Skeletal muscle tissue (tissue), 4 donors: ENCODE results near the gene ADGRG1. TPM values are rescaled to one million over a fixed set of nuclear protein-coding genes. Genes with fewer than 3 reads are reported as not detected.

Experiments
- H3K27ac ChIP-seq: one replicate; pipeline ENCODE4 v1.7.0; 2013; ENCODE audit warnings: mild to moderate bottlenecking, low read depth, low read length, inconsistent platforms
- H3K27me3 ChIP-seq, 3 donors: one replicate each; pipeline ENCODE4 v1.7.0; 2013; ENCODE audit warnings: low read length in 3 of 3; ENCODE audit not compliant: control insufficient read depth in 3 of 3, insufficient read depth in 3 of 3
- H3K36me3 ChIP-seq, 3 donors: one replicate each; pipeline ENCODE4 v1.7.0; 2013; ENCODE audit warnings: low read length in 3 of 3; ENCODE audit not compliant: control insufficient read depth in 3 of 3, insufficient read depth in 3 of 3
- H3K4me1 ChIP-seq, 3 donors: one replicate each; pipeline ENCODE4 v1.7.0; 2013; ENCODE audit warnings: low read length in 3 of 3, mild to moderate bottlenecking in 3 of 3; ENCODE audit not compliant: control insufficient read depth in 3 of 3, insufficient read depth in 3 of 3
- H3K4me3 ChIP-seq, 3 donors: one replicate each; pipeline ENCODE4 v1.7.0; 2013; ENCODE audit warnings: low read length in 3 of 3
- H3K9ac ChIP-seq, 3 donors: one replicate each; pipeline ENCODE4 v1.7.0; 2013; ENCODE audit warnings: low read length in 3 of 3, mild to moderate bottlenecking in 3 of 3, moderate library complexity in 2 of 3, low read depth in 1 of 3
- H3K9me3 ChIP-seq, 3 donors: one replicate each; pipeline ENCODE4 v1.7.0; 2013; ENCODE audit warnings: low read length in 3 of 3; ENCODE audit not compliant: control insufficient read depth in 3 of 3
- total RNA-seq: library from RNA; depleted of rRNA; stranded (reverse); fragments of >200 nt; gene quantifications from one replicate; pipeline ENCODE4 v1.2.3, GENCODE V29; 2014
- donor health status: Osteomylitis.

ADGRG1 gene
- total RNA-seq: 0.52 TPM

GRCh38 chr16:57628008-57628781 is at the start of gene ADGRG1:
Gene ADGRG1, plus strand, starts transcription at chr16:57628630. Its CDS starts 21,658 bp downstream, at chr16:57650288.
- Histone ChIP-seq H3K4me3 (peak within 1 kb of the TSS; percentile 61 to 75 (median 67)), H3K27ac (peak within 1 kb of the TSS; percentile 76), H3K36me3 (no peaks in the 10 kb centered on the region), H3K4me1 (peaks cover 7 to 31% (median 26%) of the 10 kb centered on the region in 3 donors), H3K9me3 (no peaks in the 10 kb centered on the region), H3K9ac (peak within 1 kb of the TSS; percentile 40 to 80 (median 74)), H3K27me3 (peaks cover 19 to 41% (median 34%) of the 10 kb centered on the region in 3 donors)

GRCh38 chr16:57579361-57579665 is 49.1 kb upstream of the ADGRG1 start:
- Histone ChIP-seq H3K9me3 (no peaks in the 10 kb centered on the region), H3K36me3 (no peaks in the 10 kb centered on the region), H3K27ac (no peak overlapping the region), H3K27me3 (peaks cover 4 to 31% (median 19%) of the 10 kb centered on the region in 3 donors), H3K4me1 (peaks cover 0 to 2% (median 2%) of the 10 kb centered on the region in 3 donors), H3K4me3 (no peak overlapping the region), H3K9ac (no peak overlapping the region)

DNA sequence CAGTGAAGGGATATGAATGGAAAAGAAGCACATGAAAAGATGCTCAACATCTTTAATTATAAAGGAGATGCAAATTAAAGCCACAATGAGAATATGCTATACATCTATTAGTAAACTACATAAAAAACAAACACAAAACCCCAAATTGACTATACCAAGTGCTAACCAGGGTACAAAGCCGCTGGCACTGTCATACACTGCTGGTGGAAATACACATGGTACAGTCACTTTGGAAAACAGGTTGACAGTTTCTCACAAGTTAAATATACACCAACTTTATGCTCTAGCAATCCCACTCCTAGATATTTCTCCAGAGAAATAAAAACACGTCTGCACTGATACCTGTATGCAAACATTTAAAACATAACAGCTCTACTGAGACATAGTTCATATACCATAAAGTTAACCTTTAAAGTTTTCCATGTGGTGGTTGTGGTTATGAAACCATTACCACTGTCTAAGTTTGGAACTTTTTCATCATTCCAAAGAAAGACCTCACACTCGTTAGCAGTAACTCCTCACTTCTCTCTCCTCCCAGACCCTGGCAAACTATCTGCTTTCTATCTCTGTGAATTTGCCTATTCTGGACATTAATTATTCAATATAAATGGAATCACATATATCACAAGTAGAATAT is 43.3 kb upstream of the ADGRG1 start:
- Histone ChIP-seq H3K27me3 (peaks cover 0 to 10% (median 7%) of the 10 kb centered on the region in 3 donors), H3K36me3 (no peaks in the 10 kb centered on the region), H3K4me3 (no peak overlapping the region), H3K27ac (no peak overlapping the region), H3K4me1 (no peaks in the 10 kb centered on the region), H3K9ac (no peak overlapping the region), H3K9me3 (peaks cover 0 to 2% (median 0%) of the 10 kb centered on the region in 3 donors)

DNA sequence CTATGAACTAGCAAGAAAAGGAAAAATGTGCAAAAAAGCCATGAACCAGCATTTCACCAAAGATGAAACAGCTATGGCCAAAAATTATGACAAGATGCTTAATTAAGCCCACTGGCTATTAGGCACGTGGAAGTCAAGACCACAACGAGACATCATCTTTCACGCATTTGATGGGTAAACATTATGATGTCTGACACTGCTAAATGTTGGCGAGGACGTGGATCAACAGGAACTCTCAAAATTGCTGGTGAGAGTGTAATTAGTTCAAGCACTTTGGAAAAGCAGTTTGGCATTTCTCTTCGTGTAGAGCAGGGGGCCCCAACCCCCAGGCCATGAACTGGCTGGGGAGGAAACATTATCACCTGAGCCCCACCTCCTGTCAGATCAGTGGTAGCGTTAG is 39.6 kb upstream of the ADGRG1 start:
- H3K36me3 ChIP-seq: no peaks in the 10 kb centered on the region
- no peak overlapping the region for H3K9ac ChIP-seq
- peaks cover 0 to 10% (median 0%) of the 10 kb centered on the region in 3 donors for H3K4me1 ChIP-seq

DNA sequence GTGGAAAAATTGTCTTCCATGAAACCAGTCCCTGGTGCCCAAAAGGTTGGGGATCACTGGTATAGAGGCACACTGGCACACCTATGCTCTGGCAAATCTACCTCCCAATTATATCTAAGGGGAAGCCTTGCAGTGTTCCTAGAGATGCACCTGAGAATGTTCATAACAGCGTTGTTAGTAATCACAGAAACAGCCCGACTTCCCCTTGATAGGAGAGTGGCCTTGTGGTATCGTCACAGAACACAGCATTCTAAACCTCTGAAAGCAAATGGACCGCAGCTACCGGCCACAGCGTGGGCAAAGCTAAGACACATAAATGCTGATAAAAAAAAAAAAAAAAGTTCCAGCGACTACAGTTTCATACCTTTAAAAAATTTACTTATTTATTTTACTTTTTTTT is 39.1 kb upstream of the ADGRG1 start:
- Histone ChIP-seq H3K27ac (no peak overlapping the region), H3K9ac (no peak overlapping the region), H3K27me3 (peaks cover 0 to 6% (median 6%) of the 10 kb centered on the region in 3 donors), H3K4me1 (peaks cover 0 to 10% (median 0%) of the 10 kb centered on the region in 3 donors), H3K4me3 (no peak overlapping the region), H3K9me3 (peaks cover 0 to 2% (median 0%) of the 10 kb centered on the region in 3 donors), H3K36me3 (no peaks in the 10 kb centered on the region)

More for the DNA sequence above, 39.6 kb upstream of the ADGRG1 start:
- Histone ChIP-seq H3K9me3 (peaks cover 0 to 2% (median 0%) of the 10 kb centered on the region in 3 donors), H3K27ac (no peak overlapping the region), H3K27me3 (peaks cover 0 to 6% (median 6%) of the 10 kb centered on the region in 3 donors), H3K4me3 (no peak overlapping the region)

DNA sequence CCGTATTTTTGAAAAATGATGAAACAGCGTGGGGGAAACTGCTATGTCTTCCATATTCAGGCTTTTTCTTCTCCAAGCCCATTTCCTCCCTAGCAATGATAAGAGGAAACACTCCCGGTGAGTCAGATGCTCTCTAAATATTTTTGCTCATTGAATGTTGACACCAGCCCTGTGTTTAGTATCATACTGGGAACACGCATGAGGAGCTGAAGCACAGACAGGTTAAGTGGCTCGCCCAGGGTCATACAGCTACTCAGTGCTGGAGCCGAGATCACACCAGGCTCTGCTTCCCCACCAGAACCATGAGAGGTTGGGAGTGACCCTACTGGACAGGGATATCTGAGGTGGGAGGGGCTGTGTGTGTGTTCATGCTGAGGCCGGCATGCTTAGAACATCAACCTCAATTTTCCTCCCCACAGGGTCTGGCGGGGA is 37.8 kb upstream of the ADGRG1 start:
- H3K9ac ChIP-seq: no peak overlapping the region
- no peaks in the 10 kb centered on the region for H3K36me3 ChIP-seq
- peaks cover 0 to 6% (median 6%) of the 10 kb centered on the region in 3 donors for H3K27me3 ChIP-seq
- H3K4me1 ChIP-seq: peaks cover 0 to 10% (median 0%) of the 10 kb centered on the region in 3 donors
- H3K4me3 ChIP-seq: no peak overlapping the region
- H3K9me3 ChIP-seq: peaks cover 0 to 2% (median 0%) of the 10 kb centered on the region in 3 donors
- no peak overlapping the region for H3K27ac ChIP-seq

GRCh38 chr16:57591086-57591869 is 37.2 kb upstream of the ADGRG1 start:
- H3K27ac ChIP-seq: no peak overlapping the region
- peaks cover 0 to 2% (median 0%) of the 10 kb centered on the region in 3 donors for H3K9me3 ChIP-seq
- no peak overlapping the region for H3K4me3 ChIP-seq
- H3K27me3 ChIP-seq: peaks cover 0 to 6% (median 3%) of the 10 kb centered on the region in 3 donors
- peaks cover 0 to 10% (median 0%) of the 10 kb centered on the region in 3 donors for H3K4me1 ChIP-seq
- H3K36me3 ChIP-seq: no peaks in the 10 kb centered on the region
- no peak overlapping the region for H3K9ac ChIP-seq

DNA sequence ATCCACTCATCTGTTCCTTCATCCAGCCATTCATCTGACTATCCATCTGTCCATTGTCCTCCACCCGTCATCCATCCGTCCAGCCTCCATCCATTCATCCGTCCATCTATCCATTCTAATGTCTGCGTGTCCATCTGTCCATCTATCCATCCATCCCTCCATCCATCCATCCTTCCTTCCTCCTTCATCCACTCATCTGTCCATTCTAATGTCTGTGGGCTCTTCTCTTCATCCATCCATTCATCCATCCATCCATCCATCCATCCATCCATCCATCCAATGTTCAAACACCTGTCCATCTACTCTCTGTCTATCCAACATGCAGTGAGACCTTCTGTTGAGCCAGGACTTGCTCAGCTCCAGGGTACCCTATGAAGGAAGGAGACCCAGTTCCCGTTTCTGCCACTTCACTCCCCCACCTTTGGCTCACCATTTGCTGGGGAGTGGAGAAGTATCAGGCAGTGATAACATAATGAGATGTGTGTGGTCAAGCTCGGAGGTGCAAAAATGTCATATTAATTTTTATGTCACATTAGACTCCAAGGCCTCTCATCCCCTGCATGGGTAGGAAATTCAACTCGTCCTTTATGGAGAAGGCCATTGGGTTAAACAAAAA is 36.5 kb upstream of the ADGRG1 start:
- H3K27ac ChIP-seq: no peak overlapping the region
- peaks cover 0 to 4% (median 2%) of the 10 kb centered on the region in 3 donors for H3K9me3 ChIP-seq
- H3K9ac ChIP-seq: no peak overlapping the region
- peaks cover 0 to 10% (median 0%) of the 10 kb centered on the region in 3 donors for H3K4me1 ChIP-seq
- H3K4me3 ChIP-seq: no peak overlapping the region
- H3K36me3 ChIP-seq: no peaks in the 10 kb centered on the region
- H3K27me3 ChIP-seq: peaks cover 0 to 6% (median 3%) of the 10 kb centered on the region in 3 donors

DNA sequence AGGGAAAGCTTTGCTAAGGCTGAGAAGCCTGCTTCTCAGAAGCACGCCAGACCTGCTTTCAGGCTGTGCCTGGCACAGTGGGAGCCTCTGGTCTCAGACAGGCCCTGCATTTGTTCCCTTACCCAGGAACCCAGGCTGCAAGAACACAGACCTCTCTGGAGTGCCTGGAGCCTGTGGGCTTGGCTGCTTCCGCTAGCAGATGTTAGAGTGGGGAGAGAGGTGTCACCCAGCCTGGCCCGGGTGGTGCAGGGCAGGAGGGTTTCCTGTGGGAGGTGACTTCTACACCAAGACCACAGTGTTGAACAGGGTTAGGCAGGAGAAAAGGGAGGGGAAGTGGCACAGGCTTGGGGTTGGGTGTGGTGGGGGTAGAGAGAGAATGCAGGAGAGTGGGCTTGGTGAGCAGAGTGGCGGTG is 35.8 kb upstream of the ADGRG1 start:
- H3K4me1 ChIP-seq: peaks cover 0 to 10% (median 0%) of the 10 kb centered on the region in 3 donors
- H3K36me3 ChIP-seq: no peaks in the 10 kb centered on the region
- H3K9ac ChIP-seq: no peak overlapping the region
- peaks cover 0 to 5% (median 2%) of the 10 kb centered on the region in 3 donors for H3K9me3 ChIP-seq
- no peak overlapping the region for H3K27ac ChIP-seq
- H3K4me3 ChIP-seq: no peak overlapping the region
- H3K27me3 ChIP-seq: peaks cover 0 to 6% (median 3%) of the 10 kb centered on the region in 3 donors
